T-helper 2 cell (primary cell): Measurements from ENCODE around the gene ASB15.
"Not testable (repeated sequence)": the region's sequence is repeated elsewhere in the genome, so short reads cannot be mapped to it uniquely, and the experiment has no call there.

ENCODE experiments used
- DNase-seq, 5 experiments: peaks; one replicate each; pipeline versions ENCODE4 v3.0.0 to v3.0.0-alpha.2; 2012 to 2022

ASB15 gene

DNA sequence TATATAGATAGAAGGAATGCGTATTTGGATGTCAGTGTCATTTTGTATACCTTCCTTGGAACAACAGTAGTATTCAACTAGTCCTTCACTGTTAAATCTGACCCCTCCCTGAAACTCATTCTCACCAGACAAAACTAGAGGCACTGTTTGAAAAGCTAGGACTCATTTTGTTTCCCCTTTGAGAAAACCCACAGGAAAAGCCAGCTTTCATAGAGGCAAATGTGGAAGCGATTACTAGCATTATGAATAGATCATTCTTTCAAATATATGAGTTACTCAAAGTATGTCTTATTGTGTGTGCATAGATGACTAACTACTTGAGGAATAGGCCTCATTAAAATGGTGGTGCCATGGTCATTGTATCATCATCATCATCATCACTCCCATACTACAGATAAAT is 1.9 kb upstream of the ASB15 start:
- no peak for DNase-seq

DNA sequence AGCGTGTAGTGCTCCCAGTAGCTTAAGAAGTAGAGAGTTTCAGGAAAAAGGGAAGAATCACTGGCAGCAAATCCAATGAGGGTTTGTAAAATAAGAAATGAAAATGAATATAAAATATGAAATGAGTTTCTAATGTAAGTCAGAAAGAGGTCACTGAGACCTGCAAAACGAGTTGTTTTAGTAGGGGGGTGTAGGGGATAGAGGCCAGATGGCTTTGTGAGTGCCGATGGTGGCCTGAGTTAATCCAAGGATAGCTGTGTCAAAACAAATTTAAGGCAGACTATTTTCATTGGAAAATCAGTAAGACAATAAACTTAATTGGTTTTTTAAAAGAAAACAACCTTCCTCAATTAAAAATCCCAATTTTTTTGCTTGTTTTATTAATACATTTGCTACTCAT is 745 bp upstream of the ASB15 start:
- no peak for DNase-seq

DNA sequence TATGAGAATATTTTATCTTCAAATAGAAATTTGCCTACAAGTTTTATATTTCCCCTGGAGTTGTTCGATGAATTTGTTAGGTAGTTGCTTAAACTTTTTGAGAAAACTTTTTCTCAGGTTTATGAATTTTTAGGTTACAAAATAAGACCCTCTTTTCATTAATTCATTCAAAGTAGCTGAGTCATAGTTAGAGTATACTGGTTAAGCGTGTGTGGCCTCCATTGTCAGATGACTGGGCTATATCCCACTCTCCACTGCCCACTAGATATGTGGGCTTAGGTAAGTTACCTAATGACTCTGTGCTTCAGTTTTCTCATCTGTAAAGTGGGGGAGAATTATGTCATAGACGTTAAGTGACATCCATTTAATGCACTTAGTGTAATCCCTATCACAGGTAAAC is 1.0 kb downstream of the ASB15 start:
- no peak for DNase-seq

DNA sequence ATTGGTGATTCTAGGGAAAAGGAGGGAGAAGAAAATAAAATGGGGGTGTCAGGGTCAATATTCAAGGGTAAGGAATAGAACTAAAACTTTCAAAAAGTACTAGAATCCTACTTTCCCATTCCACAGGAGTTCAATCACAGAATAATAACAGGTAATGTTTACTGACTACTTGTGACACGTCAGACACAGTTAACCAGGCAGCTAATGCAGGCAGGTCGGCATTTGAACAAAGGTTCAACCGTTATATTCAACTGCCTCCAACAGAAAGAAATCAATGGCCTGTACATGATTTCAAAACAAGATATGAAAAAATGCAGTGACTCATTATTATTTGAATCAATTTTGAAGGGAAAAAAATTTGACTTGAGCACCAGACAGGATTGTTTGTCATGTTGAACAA is 3.1 kb downstream of the ASB15 start:
- no peak for DNase-seq

DNA sequence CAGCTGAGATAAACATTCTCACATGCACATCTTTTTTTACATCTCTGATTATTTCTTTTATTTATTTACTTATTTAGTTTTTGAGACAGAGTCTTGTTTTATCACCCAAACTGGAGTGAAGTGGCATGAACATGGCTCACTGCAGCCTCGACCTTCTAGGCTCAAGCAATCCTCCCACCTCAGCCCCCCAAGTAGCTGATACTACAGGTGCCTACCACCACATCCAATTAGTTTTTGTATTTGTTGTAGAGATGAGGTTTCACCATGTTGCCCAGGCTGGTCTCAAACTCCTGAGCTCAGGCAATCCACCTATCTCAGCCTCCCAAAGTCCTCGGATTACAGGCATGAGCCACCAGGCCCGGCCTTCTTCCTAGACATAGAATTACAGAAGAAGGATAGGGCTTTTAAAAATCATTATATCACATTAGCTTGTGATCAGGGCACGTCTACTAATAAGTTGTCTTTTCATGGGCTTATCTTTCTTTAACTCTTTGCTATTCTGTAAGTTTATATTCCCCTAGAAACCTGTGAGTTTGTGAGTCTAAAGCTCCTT is 5.9 kb downstream of the ASB15 start:
- no peak for DNase-seq

DNA sequence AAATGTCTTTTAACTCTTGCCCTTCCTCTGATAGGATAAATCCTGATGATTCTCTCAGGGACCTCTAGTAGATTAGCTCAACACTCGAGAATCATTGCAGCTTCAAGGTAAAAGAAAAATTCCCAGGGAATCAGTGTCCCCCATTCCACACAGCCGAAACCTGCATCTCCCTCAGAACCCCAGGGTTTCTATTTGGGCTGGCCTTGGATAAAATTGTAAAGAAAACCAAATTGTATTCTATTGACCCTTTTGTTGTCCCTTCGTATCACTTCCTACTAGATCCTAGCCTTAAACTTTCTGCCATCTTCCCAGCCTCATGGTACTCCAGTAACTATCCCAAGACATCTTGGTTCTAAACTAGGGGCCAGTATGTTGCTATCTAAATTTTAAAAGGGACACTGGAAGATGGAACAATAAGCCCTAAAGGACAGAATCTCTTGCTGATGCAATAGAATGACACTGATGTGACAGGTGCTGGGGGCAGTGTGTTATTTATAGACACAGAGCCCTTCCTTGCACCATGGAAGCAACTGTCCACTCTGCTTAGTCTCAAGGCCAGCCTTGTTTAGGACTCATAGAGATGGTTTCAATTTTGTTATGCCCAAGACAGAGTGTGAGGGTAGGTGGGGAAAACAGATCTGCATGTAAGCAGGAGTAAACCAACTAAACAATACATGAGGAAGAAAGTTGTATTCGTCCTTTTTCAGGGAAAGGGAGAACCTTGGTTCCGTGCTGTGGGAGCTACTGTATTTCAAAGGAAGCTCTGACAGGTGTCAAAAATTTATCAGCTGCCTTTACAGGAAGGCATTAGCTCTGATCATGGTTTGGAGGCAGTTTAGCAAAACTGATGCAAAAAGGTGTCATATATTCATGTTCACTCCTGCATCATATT is 7.6 kb downstream of the ASB15 start:
- DNase-seq = no peak

DNA sequence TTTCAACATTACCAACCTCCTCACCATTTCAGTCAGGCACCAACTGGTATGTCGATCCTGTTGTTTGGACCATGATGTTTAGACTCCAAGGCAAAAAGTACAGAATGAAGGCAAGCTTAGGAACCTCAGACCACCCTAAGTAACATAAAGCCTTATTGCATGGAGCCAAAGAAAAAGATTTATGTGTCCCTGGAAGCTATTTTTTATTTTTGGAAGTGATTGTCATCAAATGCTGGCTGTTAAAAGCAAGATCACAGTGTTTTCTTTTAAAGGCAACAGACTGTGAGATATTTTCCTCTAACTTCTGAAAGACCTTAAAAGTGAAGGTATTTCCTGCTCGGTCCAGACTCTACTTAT is 8.2 kb downstream of the ASB15 start:
- DNase-seq = no peak

DNA sequence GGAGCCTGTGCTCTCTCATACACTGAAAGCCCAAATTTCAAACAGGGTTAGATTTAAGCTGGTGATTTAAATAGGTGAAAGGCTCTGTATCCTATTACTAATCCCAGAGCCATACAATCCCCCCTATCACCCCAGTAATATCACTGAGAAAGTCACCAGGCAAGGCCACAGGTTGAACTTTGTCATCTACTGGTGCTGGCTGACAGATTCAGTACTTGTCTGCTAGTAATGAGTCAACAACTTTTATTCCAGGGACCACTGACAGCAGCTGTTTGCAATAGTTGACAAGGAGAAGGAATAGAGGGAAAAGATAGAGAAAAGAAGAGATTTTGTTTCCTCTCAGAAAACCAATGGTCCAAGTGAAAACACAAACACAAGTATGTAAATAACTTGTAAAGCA is 10.4 kb downstream of the ASB15 start:
- DNase-seq = no peak

DNA sequence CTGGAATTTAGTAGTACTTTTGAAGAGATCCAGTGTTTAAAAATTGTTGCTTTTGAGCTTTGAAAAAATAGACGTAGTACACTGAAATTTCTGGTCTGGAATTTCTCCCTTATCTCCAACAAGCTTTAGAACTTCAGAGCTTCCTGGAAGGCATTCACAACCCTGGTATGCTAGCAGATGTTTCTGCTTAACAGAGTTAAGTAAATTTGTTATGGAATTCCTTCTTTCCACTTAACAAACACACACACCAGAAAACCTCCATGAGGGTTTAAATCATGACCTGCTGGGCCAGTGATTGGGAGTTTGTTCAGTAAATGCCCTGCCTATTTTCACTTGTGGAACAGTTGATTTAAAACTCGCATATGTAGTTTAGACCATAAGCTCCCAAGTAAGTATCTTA is 13.7 kb downstream of the ASB15 start:
- no peak for DNase-seq

DNA sequence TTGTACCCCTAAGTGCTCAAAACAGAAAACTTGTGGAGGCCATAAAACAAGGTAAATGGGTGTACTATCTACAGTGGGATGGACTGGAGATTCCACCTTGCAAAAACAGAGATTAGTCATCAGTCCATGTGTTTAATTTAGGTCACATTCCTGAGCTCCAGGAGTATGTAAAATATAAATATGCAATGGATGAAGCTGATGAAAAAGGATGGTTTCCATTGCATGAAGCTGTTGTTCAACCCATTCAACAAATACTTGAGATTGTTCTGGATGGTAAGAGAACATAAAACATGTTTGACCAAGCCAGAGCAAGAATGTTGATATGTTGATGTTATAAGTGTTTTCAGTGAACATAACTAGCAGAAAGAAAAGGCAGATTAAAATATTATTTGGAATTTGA is 14.6 kb downstream of the ASB15 start:
- no peak for DNase-seq

DNA sequence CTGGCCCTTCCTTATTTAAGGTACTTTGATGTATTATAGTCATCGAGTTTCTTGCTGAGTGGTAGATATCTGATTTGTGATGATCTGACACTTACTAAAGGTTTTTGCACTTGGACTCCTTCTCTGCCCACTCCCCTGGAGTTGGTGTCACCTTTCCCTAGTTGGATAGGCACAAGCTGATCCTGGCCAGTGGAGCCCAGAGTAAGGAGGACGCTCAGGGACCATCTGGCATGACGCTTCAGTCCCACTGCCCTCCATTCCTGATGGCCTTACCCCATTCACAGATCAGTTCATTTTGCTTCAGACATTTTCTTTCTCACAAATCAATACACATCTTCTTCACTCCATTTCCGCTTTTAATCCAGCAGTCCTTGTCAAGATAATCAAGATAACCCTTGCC is 20.1 kb downstream of the ASB15 start:
- no peak for DNase-seq

DNA sequence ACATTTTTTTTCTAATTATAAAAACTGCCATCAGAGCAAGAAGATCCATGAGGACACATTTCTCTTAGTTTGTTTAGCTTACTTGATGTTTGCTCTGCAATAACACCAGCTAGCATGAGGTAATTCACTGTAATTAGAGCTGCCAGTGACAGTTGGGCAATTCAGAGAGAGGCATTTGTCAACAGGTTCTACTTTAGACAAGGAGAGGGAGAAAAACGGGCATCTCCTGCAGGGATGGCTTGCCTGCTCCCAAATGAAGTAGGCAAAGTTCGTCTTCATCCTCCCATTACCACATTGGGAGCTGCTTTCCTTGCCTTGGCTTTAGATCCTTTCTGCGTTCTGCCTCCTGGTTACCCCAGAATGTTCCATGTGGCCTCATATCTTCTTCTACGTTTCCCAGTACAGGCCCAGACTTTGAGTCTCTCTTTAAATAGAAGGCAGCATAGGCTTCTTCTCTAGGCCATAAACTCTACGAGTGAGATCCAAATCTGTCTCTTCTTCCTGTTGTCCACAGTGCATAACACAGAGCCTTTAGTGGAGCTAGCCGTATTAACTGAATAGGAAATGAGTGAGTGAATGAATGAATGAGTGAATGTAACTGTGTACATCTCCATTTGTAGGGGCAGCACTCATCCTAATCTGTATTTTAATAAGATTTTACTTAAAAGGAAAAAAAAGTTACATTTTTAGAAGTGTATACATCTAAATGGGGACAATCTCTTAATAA is 21.2 kb downstream of the ASB15 start:
- no peak for DNase-seq

DNA sequence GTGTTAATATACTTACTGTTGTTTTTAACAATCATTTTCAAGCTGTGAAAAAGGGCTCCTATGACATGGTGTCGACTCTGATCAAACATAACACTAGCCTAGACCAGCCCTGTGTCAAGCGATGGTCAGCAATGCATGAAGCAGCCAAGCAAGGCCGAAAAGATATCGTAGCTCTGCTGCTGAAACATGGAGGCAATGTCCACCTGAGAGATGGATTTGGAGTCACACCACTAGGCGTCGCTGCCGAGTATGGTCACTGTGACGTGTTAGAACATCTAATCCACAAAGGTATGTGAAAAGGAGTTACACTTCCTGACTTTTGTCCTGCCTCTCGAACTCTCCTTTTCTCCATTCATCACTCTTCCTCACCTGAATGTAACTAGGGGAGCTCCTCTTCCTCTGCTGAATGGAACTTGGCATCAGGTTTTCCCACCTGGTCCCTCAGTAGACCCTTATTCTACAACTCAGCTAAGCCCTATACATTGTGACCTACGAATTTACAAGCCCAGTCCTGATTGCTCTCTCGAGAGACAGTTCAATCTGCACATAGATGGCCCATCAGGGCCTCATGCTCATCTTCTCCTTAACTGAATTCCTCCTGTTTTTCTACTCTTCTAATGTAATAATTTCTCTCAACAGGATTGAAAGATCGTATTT is 23.0 kb downstream of the ASB15 start:
- DNase-seq = peak; percentile 4 to 60 (median 36)

DNA sequence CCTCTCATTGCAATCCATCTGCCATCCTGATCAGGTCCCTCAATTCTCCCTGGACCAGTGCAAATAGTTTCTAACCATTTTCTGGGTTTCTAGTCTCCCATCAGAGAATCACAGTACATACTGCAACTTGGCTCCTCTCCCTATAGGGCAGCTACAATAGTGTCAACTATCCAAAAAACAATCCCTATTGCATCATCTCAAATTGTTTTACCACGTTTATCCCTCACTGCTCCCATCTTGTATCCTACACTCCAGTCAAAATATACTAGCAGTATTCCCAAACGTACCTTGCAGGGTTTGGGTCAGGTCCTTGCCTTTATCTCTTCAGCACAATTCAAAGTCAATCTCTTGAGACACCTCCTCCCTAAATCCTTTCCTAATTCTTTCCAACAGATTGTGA is 23.6 kb downstream of the ASB15 start:
- no peak for DNase-seq

DNA sequence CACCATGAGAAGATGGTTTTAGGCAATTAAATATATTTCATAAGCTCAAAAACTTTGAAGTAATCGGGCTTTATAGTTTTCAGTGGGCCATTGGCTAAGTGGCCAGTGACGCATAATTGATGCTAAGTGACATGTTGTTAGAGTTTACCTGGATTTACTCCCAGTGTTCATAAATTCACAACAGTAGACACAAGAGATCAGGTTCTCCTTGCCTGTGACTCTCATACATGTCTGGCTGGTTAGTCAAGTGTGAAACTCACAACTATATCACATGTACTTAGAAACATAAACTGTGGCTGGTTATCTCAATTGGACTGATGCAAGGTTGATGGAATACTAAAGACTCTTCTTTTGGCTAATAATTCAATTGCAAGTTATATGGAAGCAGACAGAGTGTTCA is 26.2 kb downstream of the ASB15 start:
- no peak for DNase-seq

DNA sequence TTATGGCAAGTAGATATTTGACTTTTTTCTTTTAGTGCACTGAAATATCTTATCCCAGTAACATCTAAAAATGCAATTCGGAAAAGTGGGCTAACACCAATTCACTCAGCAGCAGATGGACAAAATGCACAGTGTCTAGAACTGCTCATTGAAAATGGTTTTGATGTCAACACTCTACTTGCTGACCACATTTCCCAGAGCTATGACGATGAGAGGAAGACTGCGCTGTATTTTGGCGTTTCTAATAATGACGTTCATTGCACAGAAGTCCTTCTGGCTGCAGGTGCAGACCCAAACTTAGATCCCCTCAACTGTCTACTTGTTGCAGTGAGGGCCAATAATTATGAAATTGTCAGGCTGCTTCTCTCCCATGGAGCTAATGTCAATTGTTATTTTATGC is 27.2 kb downstream of the ASB15 start:
- DNase-seq = no peak

DNA sequence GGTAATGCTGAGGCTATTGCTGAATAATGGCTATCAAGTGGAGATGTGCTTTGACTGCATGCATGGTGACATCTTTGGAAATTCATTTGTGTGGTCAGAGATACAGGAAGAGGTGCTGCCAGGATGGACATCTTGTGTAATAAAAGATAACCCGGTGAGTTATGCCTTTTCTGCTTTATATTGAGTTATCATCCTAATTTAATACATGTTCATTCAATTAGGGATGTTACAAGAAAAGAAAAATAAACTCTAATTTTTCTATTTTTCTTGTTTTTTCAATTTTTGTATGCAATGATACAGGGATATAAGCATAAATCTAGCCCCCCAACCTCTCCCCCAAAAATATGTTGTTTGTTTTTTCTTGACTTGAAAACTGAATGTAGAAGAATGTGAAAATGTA is 27.7 kb downstream of the ASB15 start:
- no peak for DNase-seq

DNA sequence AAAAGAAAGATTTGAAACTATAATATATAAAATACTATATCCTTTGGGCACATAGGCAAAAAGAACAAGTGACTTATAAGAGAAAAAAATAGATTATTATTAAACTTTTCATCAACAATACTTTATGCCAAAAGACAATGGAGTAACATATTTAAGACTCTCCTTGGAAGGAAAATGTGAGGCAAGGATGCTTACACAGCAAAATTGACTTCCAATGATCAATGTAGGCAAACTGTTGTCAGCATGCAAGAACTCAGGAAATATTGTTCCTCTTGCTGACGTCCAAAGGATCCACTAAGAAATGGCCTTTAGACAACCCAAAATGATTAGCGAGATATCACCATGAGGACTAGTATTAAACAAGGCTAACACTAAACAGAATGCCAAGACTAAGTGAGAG is 31.2 kb downstream of the ASB15 start:
- no peak for DNase-seq

DNA sequence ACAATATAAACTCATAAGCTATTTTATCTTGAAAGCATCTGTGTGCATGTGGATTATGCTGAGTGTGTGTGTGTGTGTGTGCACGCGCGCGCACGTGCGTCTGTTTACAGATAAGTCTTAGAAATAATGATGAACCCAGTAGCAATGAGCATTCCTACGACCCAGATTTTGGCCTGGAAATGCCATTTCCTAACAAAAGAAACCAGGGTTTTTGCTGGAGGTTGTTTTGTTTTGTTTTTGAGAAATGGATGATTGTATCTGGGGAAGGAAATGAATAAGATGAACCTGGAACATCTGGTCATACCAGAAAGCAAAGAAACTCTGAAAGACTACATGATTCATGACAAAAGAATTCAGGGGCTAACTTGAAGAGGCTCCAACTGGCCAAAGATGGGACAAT is 31.9 kb downstream of the ASB15 start:
- no peak for DNase-seq

DNA sequence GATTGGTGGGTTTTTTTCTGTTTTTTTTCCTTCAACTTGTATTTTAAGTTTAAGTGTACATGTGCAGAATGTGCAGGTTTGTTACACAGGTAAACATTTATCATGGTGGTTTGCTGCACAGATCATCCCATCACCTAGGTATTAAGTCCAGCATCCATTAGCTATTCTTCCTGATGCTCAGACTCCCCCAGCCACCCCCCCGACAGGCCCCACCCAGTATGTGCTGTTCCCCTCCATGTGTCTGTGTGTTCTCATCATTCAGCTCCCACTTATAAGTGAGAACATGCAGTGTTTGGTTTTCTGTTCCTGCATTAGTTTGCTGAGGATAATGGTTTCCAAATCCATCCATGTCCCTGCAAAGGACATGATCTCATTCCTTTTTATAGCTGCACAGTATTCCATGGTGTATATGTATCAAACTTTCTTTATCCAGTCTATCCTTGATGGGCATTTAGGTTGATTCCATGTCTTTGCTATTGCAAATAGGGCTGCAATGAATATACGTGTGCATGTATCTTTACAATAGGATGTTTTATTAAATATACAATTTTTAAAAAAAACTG is 32.5 kb downstream of the ASB15 start:
- not testable (repeated sequence) for DNase-seq

DNA sequence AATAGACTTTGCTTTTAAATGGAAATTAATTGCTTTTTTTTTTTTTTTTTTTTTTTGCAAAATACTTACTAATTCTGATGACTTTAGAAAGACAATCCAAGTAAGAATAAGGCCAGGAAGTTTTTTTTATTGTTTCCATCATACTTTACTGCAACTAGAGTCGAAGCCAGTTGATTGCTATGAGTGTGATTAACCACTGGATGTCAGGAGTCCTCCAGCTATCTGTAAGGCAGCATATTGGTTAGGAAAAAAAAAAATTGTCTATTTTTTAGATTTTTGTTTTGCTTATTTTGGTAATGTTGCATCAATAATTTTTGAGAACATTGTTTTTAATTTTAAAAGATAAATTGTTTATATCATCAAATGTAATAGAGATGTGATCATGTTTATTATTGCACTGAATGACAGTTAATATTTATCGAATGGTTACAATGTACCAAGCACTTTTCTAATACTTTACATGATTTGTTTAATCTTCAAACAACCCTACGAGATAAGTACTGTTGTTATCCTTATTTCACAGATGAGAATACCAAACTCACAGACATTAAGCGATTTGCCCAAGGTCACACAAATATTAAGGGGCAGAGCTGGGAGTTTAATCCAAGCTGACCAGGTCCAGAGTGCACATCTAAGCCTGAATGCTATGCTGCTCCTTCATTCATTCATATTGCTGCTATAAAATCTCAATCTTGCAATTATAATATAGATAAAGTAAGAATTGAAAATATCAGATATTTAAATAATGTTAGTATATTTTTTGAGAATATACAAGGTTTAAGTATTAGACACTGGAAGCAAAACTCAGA is 34.1 kb downstream of the ASB15 start:
- peak in 1 of 5 experiments; percentile 11 for DNase-seq

DNA sequence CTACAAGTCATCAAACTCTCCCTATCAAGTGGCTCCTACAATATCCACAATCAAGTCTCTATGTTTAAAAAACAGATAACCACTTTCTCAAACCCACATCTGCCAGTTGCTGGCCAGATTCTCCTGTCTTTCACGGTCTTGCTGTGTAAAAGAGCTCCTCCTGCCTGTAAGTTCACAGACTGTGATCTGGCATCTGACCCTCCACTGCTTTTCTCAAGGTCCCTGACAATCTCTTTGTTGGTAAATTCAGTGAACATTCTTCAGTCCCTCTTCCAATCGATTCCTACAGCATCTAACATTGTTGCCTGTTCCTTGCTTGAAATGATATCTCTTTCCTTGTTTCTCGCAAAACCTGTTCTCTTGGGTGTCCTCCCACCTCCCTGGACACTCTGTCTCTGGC is 35.6 kb downstream of the ASB15 start:
- DNase-seq = no peak
